Ureter (tissue), 1 donor: ENCODE measurements around the gene HELT. TPM values are rescaled to one million over a fixed set of nuclear protein-coding genes. Genes with fewer than 3 reads are reported as not detected.
A peak's percentile ranks its signal among the peaks of the same experiment; 100 is the strongest.
"Not testable (repeated sequence)": the region's sequence is repeated elsewhere in the genome, so short reads cannot be mapped to it uniquely, and the experiment has no call there.

Experiments
- DNase-seq: peaks from one replicate; pipeline ENCODE4 v3.0.0-alpha.2; 2020; ENCODE audit warnings: low spot score
- total RNA-seq: library from RNA; stranded (reverse); gene quantifications from one replicate; pipeline ENCODE4 v1.2.4, GENCODE V29; 2023
- donor health status: DM: yes; HTN: yes; CAD: no.

HELT gene
- total RNA-seq, 1 donor from 2014 or later: not detected

GRCh38 chr4:185036019-185036418 lies 17.7 kb downstream of the HELT start:
- no peak for DNase-seq

GRCh38 chr4:185036842-185037241 lies 18.6 kb downstream of the HELT start:
- DNase-seq: no peak

- peak; percentile 55 for DNase-seq
Observed at GRCh38 chr4:185039508-185040273, 21.4 kb downstream of the HELT start.

- DNase-seq: no peak
Observed at GRCh38 chr4:185040523-185040922, 22.2 kb downstream of the HELT start.

GRCh38 chr4:185050286-185050685 lies 32.0 kb downstream of the HELT start:
- DNase-seq: not testable (repeated sequence)

- DNase-seq: not testable (repeated sequence)
Observed at GRCh38 chr4:185051283-185051682, 33.0 kb downstream of the HELT start.

GRCh38 chr4:185053746-185054145 lies 35.5 kb downstream of the HELT start:
- no peak for DNase-seq

- DNase-seq: no peak
Observed at GRCh38 chr4:185054272-185054671, 36.0 kb downstream of the HELT start.

GRCh38 chr4:185054886-185055285 lies 36.6 kb downstream of the HELT start:
- DNase-seq: no peak

- DNase-seq: no peak
Observed at GRCh38 chr4:185061610-185062009, 43.3 kb downstream of the HELT start.

GRCh38 chr4:185062606-185063005 lies 44.3 kb downstream of the HELT start:
- DNase-seq: no peak

- DNase-seq: no peak
Observed at GRCh38 chr4:185066179-185066578, 47.9 kb downstream of the HELT start.

GRCh38 chr4:185068837-185069236 lies 50.5 kb downstream of the HELT start:
- no peak for DNase-seq

Other genes with a start within 250 kb of the HELT start
- 104 TPM for gene ACSL1, start 192.5 kb upstream of the HELT start, total RNA-seq
- 28.0 TPM for gene SLC25A4, start 124.8 kb downstream of the HELT start, total RNA-seq
- gene CFAP97, start 185.5 kb downstream of the HELT start, total RNA-seq: 49.3 TPM
- 17.4 TPM for gene SNX25, start 191.1 kb downstream of the HELT start, total RNA-seq